ENCODE data around the gene SLC8B1.

SLC8B1 gene

GRCh38 chr12:113339540-113339939 lies 4.6 kb upstream of the SLC8B1 start:
- Mint-ChIP-seq H3K4me3 (no peak overlapping the region), H3K4me1 (ENCODE audit: low read depth) (peaks cover 3% of the 10 kb centered on the region), H3K36me3 (no peaks in the 10 kb centered on the region), H3K27ac (no peak overlapping the region), H3K9me3 (ENCODE audit: low read depth) (no peaks in the 10 kb centered on the region), H3K27me3 (no peaks in the 10 kb centered on the region)

- Mint-ChIP-seq H3K9me3 (ENCODE audit: low read depth) (no peaks in the 10 kb centered on the region), H3K36me3 (peaks cover 3% of the 10 kb centered on the region), H3K27ac (peak overlapping the region; percentile 76), H3K4me1 (ENCODE audit: low read depth) (peaks cover 45% of the 10 kb centered on the region), H3K4me3 (peak overlapping the region; percentile 92), H3K27me3 (no peaks in the 10 kb centered on the region)
Observed at GRCh38 chr12:113333877-113334785, 778 bp downstream of the SLC8B1 start.

- H3K36me3 Mint-ChIP-seq: peaks cover 3% of the 10 kb centered on the region
- H3K4me1 Mint-ChIP-seq (ENCODE audit: low read depth): peaks cover 50% of the 10 kb centered on the region
- no peak overlapping the region for H3K27ac Mint-ChIP-seq
- no peaks in the 10 kb centered on the region for H3K9me3 Mint-ChIP-seq (ENCODE audit: low read depth)
- no peaks in the 10 kb centered on the region for H3K27me3 Mint-ChIP-seq
- H3K4me3 Mint-ChIP-seq: peak overlapping the region; percentile 92
Observed at GRCh38 chr12:113333418-113333750, 1.5 kb downstream of the SLC8B1 start.

GRCh38 chr12:113332688-113333417 lies 2.1 kb downstream of the SLC8B1 start:
- Mint-ChIP-seq H3K4me3 (peak overlapping the region; percentile 92), H3K4me1 (ENCODE audit: low read depth) (peaks cover 53% of the 10 kb centered on the region), H3K36me3 (peaks cover 3% of the 10 kb centered on the region), H3K27me3 (no peaks in the 10 kb centered on the region), H3K9me3 (ENCODE audit: low read depth) (no peaks in the 10 kb centered on the region), H3K27ac (peak overlapping the region; percentile 38)

- Mint-ChIP-seq H3K4me3 (no peak overlapping the region), H3K9me3 (ENCODE audit: low read depth) (no peaks in the 10 kb centered on the region), H3K4me1 (ENCODE audit: low read depth) (peaks cover 57% of the 10 kb centered on the region), H3K27ac (peak overlapping the region; percentile 24), H3K36me3 (peaks cover 3% of the 10 kb centered on the region), H3K27me3 (no peaks in the 10 kb centered on the region)
Observed at GRCh38 chr12:113330505-113330904, 4.4 kb downstream of the SLC8B1 start.

- peaks cover 57% of the 10 kb centered on the region for H3K4me1 Mint-ChIP-seq (ENCODE audit: low read depth)
- no peak overlapping the region for H3K4me3 Mint-ChIP-seq
- H3K27ac Mint-ChIP-seq: peak overlapping the region; percentile 41
- no peaks in the 10 kb centered on the region for H3K9me3 Mint-ChIP-seq (ENCODE audit: low read depth)
- peaks cover 3% of the 10 kb centered on the region for H3K36me3 Mint-ChIP-seq
- no peaks in the 10 kb centered on the region for H3K27me3 Mint-ChIP-seq
Observed at GRCh38 chr12:113329791-113330417, 5.0 kb downstream of the SLC8B1 start.

- Mint-ChIP-seq H3K4me3 (no peak overlapping the region), H3K27me3 (no peaks in the 10 kb centered on the region), H3K27ac (peak overlapping the region; percentile 41), H3K4me1 (ENCODE audit: low read depth) (peaks cover 58% of the 10 kb centered on the region), H3K36me3 (peaks cover 3% of the 10 kb centered on the region), H3K9me3 (ENCODE audit: low read depth) (no peaks in the 10 kb centered on the region)
Observed at GRCh38 chr12:113329022-113329790, 5.7 kb downstream of the SLC8B1 start.

GRCh38 chr12:113328368-113328889 lies 6.5 kb downstream of the SLC8B1 start:
- Mint-ChIP-seq H3K4me3 (no peak overlapping the region), H3K27me3 (no peaks in the 10 kb centered on the region), H3K4me1 (ENCODE audit: low read depth) (peaks cover 54% of the 10 kb centered on the region), H3K9me3 (ENCODE audit: low read depth) (no peaks in the 10 kb centered on the region), H3K27ac (peak overlapping the region; percentile 28), H3K36me3 (peaks cover 3% of the 10 kb centered on the region)

GRCh38 chr12:113326775-113327395 lies 8.0 kb downstream of the SLC8B1 start:
- Mint-ChIP-seq H3K27me3 (no peaks in the 10 kb centered on the region), H3K4me1 (ENCODE audit: low read depth) (peaks cover 46% of the 10 kb centered on the region), H3K9me3 (ENCODE audit: low read depth) (no peaks in the 10 kb centered on the region), H3K4me3 (no peak overlapping the region), H3K27ac (peak overlapping the region; percentile 52), H3K36me3 (peaks cover 2% of the 10 kb centered on the region)

GRCh38 chr12:113325916-113326315 lies 9.0 kb downstream of the SLC8B1 start:
- Mint-ChIP-seq H3K9me3 (ENCODE audit: low read depth) (no peaks in the 10 kb centered on the region), H3K27ac (peak overlapping the region; percentile 16), H3K4me1 (ENCODE audit: low read depth) (peaks cover 41% of the 10 kb centered on the region), H3K4me3 (no peak overlapping the region), H3K27me3 (no peaks in the 10 kb centered on the region), H3K36me3 (no peaks in the 10 kb centered on the region)

- H3K9me3 Mint-ChIP-seq (ENCODE audit: low read depth): no peaks in the 10 kb centered on the region
- peaks cover 7% of the 10 kb centered on the region for H3K36me3 Mint-ChIP-seq
- peaks cover 16% of the 10 kb centered on the region for H3K4me1 Mint-ChIP-seq (ENCODE audit: low read depth)
- no peaks in the 10 kb centered on the region for H3K27me3 Mint-ChIP-seq
- no peak overlapping the region for H3K4me3 Mint-ChIP-seq
- peak overlapping the region; percentile 34 for H3K27ac Mint-ChIP-seq
Observed at GRCh38 chr12:113322343-113322742, 12.6 kb downstream of the SLC8B1 start.

GRCh38 chr12:113320401-113320800 lies 14.5 kb downstream of the SLC8B1 start:
- H3K27me3 Mint-ChIP-seq: no peaks in the 10 kb centered on the region
- peaks cover 11% of the 10 kb centered on the region for H3K4me1 Mint-ChIP-seq (ENCODE audit: low read depth)
- no peak overlapping the region for H3K27ac Mint-ChIP-seq
- H3K9me3 Mint-ChIP-seq (ENCODE audit: low read depth): no peaks in the 10 kb centered on the region
- peaks cover 7% of the 10 kb centered on the region for H3K36me3 Mint-ChIP-seq
- H3K4me3 Mint-ChIP-seq: no peak overlapping the region

- no peaks in the 10 kb centered on the region for H3K27me3 Mint-ChIP-seq
- H3K27ac Mint-ChIP-seq: no peak overlapping the region
- H3K36me3 Mint-ChIP-seq: peaks cover 7% of the 10 kb centered on the region
- peaks cover 9% of the 10 kb centered on the region for H3K4me1 Mint-ChIP-seq (ENCODE audit: low read depth)
- H3K9me3 Mint-ChIP-seq (ENCODE audit: low read depth): no peaks in the 10 kb centered on the region
- H3K4me3 Mint-ChIP-seq: no peak overlapping the region
Observed at GRCh38 chr12:113318900-113319628, 15.8 kb downstream of the SLC8B1 start.

All from activated naive CD8-positive, alpha-beta T cell (primary cell).